K562 (cell line): Measurements from ENCODE around the gene KRT82. TPM values are rescaled to one million over a fixed set of nuclear protein-coding genes. Genes with fewer than 3 reads are reported as not detected.

Experiments used
- ATAC-seq: fragments of 200-7000 bp; cut with Tn5 transposase; 3 replicates; pipeline ENCODE4 v1.9.1; 2020; ENCODE audit warnings: moderate library complexity
- BruUV-seq: library from RNA; stranded (reverse); fragments of 400-500 nt; replicated peaks from 2 replicates; lab custom pipeline; 2021; lab: Mats Ljungman, UMichigan
- CTCF ChIA-PET: fragments of 300-600 bp; formaldehyde crosslinking; extraction: SDS; loops from one replicate; lab custom pipeline; 2021; ENCODE audit warnings: low intra/inter-chr PET ratio; lab: Yijun Ruan, JAX
- POLR2A ChIA-PET: fragments of 300-600, 350-650 bp; sonication (Branson Sonifier 250); formaldehyde crosslinking; extraction: SDS; loops from one replicate; lab custom pipeline; 2021; ENCODE audit warnings: antibody characterized with exemption, inconsistent platforms; lab: Yijun Ruan, JAX
- DNase-seq, 4 experiments: peaks; one replicate each; pipeline versions ENCODE4 v3.0.0 to v3.0.0-alpha.2; 2011 to 2018; ENCODE audit warnings: low spot score in 3 of 4, mixed read lengths in 3 of 4; ENCODE audit errors: extremely low read depth in 1 of 4
- FAIRE-seq: peaks from 2 replicates; lab custom pipeline; 2011; peaks lifted over from hg19 to GRCh38; lab: Jason Lieb, UNC
- H2AFZ ChIP-seq: 2 replicates; pipeline ENCODE4 v1.6.0; 2011; ENCODE audit warnings: low read depth, low read length, control low read depth, inconsistent platforms
- H3K27ac ChIP-seq: fragments of 200-600 bp; 3 replicates; pipeline ENCODE4 v1.8.0; 2011; ENCODE audit warnings: low read depth, mild to moderate bottlenecking, control low read depth, inconsistent platforms, low read length, moderate library complexity, mixed read lengths; ENCODE audit errors: extremely low read depth
- H3K27me3 ChIP-seq, 2 experiments: fragments of 300-600 bp in 1 of 2; 2 replicates in 1 of 2; 3 replicates in 1 of 2; pipeline versions ENCODE4 v1.6.0 to v1.8.0; 2011; ENCODE audit warnings: inconsistent platforms in 2 of 2, low read length in 2 of 2, mild to moderate bottlenecking in 1 of 2, mixed read lengths in 1 of 2, moderate library complexity in 1 of 2; ENCODE audit not compliant: control insufficient read depth in 2 of 2, insufficient read depth in 2 of 2
- H3K36me3 ChIP-seq: fragments of 300-600 bp; 3 replicates; pipeline ENCODE4 v1.8.0; 2011; ENCODE audit warnings: mild to moderate bottlenecking, low read length, inconsistent platforms; ENCODE audit not compliant: control insufficient read depth, insufficient read depth
- H3K4me1 ChIP-seq, 2 experiments: fragments of 200-600 bp in 1 of 2; replicated peaks in 1 of 2; 2 replicates in 1 of 2; 3 replicates in 1 of 2; pipeline versions ENCODE4 v1.5.1 to v1.8.0; 2011; ENCODE audit warnings: inconsistent platforms in 2 of 2, low read length in 2 of 2, mild to moderate bottlenecking in 1 of 2, mixed read lengths in 1 of 2, moderate library complexity in 1 of 2; ENCODE audit not compliant: control insufficient read depth in 2 of 2, insufficient read depth in 2 of 2
- H3K4me2 ChIP-seq: 2 replicates; pipeline ENCODE4 v1.6.1; 2011; ENCODE audit warnings: low read length, control low read depth, inconsistent platforms, mixed read lengths; ENCODE audit not compliant: insufficient read depth
- H3K4me3 ChIP-seq: fragments of 200-600 bp; sonication (generic), shearing (Covaris generic); 2 replicates; pipeline ENCODE4 v1.5.1; 2016; ENCODE audit warnings: control low read depth, inconsistent platforms
- H3K79me2 ChIP-seq: fragments of 200-600 bp; 3 replicates; pipeline ENCODE4 v1.8.0; 2011; ENCODE audit warnings: low read length, inconsistent platforms; ENCODE audit not compliant: control insufficient read depth, insufficient read depth
- H3K9ac ChIP-seq, 2 experiments: 2 replicates each; pipeline versions ENCODE4 v1.6.0 to v1.6.1; 2011; ENCODE audit warnings: low read depth in 2 of 2, low read length in 2 of 2, control low read depth in 1 of 2, inconsistent platforms in 1 of 2, mild to moderate bottlenecking in 1 of 2, mixed read lengths in 1 of 2; ENCODE audit not compliant: insufficient read depth in 1 of 2
- H3K9me1 ChIP-seq: one replicate; pipeline ENCODE4 v1.6.0; 2011; ENCODE audit warnings: inconsistent platforms, mild to moderate bottlenecking, low read length, moderate library complexity; ENCODE audit not compliant: control insufficient read depth, insufficient read depth
- H3K9me3 ChIP-seq: replicated peaks from 2 replicates; pipeline ENCODE4 v1.5.1; 2011; ENCODE audit warnings: low read depth, low read length, inconsistent platforms; ENCODE audit not compliant: control insufficient read depth, insufficient read depth
- H4K20me1 ChIP-seq: replicated peaks from 2 replicates; pipeline ENCODE4 v1.6.1; 2011; ENCODE audit warnings: low read length, inconsistent platforms, mixed read lengths; ENCODE audit not compliant: control insufficient read depth, insufficient read depth
- C11orf30 ChIP-seq: fragments of 450-650 bp; IDR thresholded peaks from 2 replicates; pipeline ENCODE4 v1.6.1; 2016; ENCODE audit warnings: low read depth, mild to moderate bottlenecking
- CHD4 ChIP-seq: fragments of 200-600 bp; sonication (generic); IDR thresholded peaks from 3 replicates; pipeline ENCODE4 v1.6.1; 2012; ENCODE audit warnings: low read depth, mild to moderate bottlenecking, mixed read lengths, low read length, inconsistent platforms; ENCODE audit not compliant: insufficient read depth, insufficient replicate concordance, poor library complexity, severe bottlenecking
- GATAD2B ChIP-seq: fragments of 450-650 bp; IDR thresholded peaks from 2 replicates; pipeline ENCODE4 v1.6.1; 2017; ENCODE audit warnings: mild to moderate bottlenecking, borderline replicate concordance
- LCOR ChIP-seq: sonication (generic); formaldehyde crosslinking; IDR thresholded peaks from 2 replicates; pipeline ENCODE4 v1.8.0; 2022; ENCODE audit warnings: mild to moderate bottlenecking, missing genetic modification reagents
- MAFK ChIP-seq: IDR thresholded peaks from 2 replicates; pipeline ENCODE4 v1.6.1; 2011; ENCODE audit warnings: low read length, improper control_type of control experiment
- NFIC ChIP-seq: fragments of 450-650 bp; IDR thresholded peaks from 2 replicates; pipeline ENCODE4 v1.6.1; 2017; ENCODE audit warnings: mild to moderate bottlenecking, inconsistent platforms
- PML ChIP-seq: IDR thresholded peaks from 2 replicates; pipeline ENCODE4 v1.6.1; 2012; ENCODE audit warnings: low read length, inconsistent platforms
- POLR2G ChIP-seq: fragments of 200-400 bp; formaldehyde crosslinking; IDR thresholded peaks from 2 replicates; pipeline ENCODE4 v1.6.1; 2017; ENCODE audit warnings: low read depth, mild to moderate bottlenecking, antibody characterized with exemption, low read length, moderate library complexity
- U2AF2 ChIP-seq: fragments of 200-400 bp; formaldehyde crosslinking; optimal IDR thresholded peaks from 2 replicates; pipeline ENCODE3; 2017; ENCODE audit warnings: low read depth, mild to moderate bottlenecking, low read length
- WGBS: fragments of 100-300 bp; shearing (Covaris generic); methylation state at CpG from one replicate; pipeline ENCODE4 v1.1.6; 2016; ENCODE audit warnings: low coverage, mixed read lengths; ENCODE audit not compliant: insufficient coverage; ENCODE audit errors: missing lambda C conversion rate; 5-methylcytosine and 5-hydroxymethylcytosine counted together
- in situ Hi-C: fragments of 300-500 bp; cut with MboI; formaldehyde crosslinking; loops from 4 replicates; pipeline ENCODE4 v1.15.0; 2018; ENCODE audit warnings: inconsistent platforms, mixed read lengths
- intact Hi-C: fragments of 100-400 bp; cut with micrococcal nuclease; formaldehyde crosslinking; loops from 2 replicates; pipeline ENCODE4 v1.14.2; 2022
- polyA plus RNA-seq, 8 experiments: library from polyadenylated mRNA; depleted of rRNA in 4 of 8; stranded (reverse) in 5 of 8; unstranded in 3 of 8; fragments of >200 nt; fragmentation: Nextera tagmentation in 2 of 8; fragmentation: Illumina TruSeq in 1 of 8; extraction: Ambion mirVana in 2 of 8; extraction: Trizol in 1 of 8; gene quantifications; 2 replicates each; pipeline versions ENCODE4 v1.2.1 to v1.2.3, GENCODE V29; 2011 to 2014; ENCODE audit warnings: inconsistent platforms in 1 of 8, missing spikeins in 1 of 8
- total RNA-seq, 7 experiments: library from RNA; depleted of rRNA in 6 of 7; stranded (reverse); fragments of >200 nt in 6 of 7; fragmentation: Illumina TruSeq in 2 of 7; extraction: Trizol in 2 of 7; gene quantifications; 2 replicates each; pipeline versions ENCODE4 v1.2.1 to v1.2.3, GENCODE V29; 2011 to 2021; ENCODE audit warnings: low replicate concordance in 1 of 7
- TF ChIP-seq, protein P1 (sequence below): fragments of 250-450 bp; sonication (Bioruptor Pico); IDR thresholded peaks from 2 replicates; pipeline ENCODE4 v1.4.0; 2020
- TF ChIP-seq, protein P2 (sequence below): fragments of 450-650 bp; formaldehyde crosslinking; IDR thresholded peaks from 2 replicates; pipeline ENCODE4 v1.4.0; 2020; ENCODE audit warnings: mild to moderate bottlenecking, moderate library complexity
- TF ChIP-seq, protein P3 (sequence below): fragments of 250-450 bp; sonication (Bioruptor Pico); IDR thresholded peaks from 2 replicates; pipeline ENCODE4 v1.5.1; 2021; ENCODE audit warnings: mild to moderate bottlenecking
- TF ChIP-seq, protein P4 (sequence below): sonication (generic); formaldehyde crosslinking; IDR thresholded peaks from 2 replicates; pipeline ENCODE4 v1.8.0; 2022; ENCODE audit warnings: mild to moderate bottlenecking, missing genetic modification reagents

Gene KRT82
- total and polyA plus RNA-seq, 9 of the 15 experiments (the other 6 are each of a cell fraction or from before 2014, with no cell fraction given) = not detected

DNA sequence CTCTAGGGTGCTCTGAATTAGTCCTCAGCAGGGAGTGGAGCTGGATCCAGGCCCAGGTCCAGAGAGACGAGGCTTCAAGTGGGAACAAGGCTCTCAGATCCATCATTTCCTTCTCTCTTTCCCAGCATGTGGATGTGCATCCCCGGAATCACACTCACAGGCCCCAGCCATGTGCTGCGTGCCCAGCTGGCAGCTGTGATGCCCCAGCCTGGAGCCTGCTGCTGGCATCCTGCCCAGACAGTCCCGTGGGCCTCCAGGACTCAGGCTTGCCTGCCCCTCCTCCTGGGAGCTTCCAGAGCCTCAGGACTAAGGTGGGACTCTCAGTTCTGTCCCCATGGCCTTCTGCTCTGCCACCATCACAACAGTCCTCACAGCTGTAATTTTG lies 14.5 kb downstream of the KRT82 start:
- Histone ChIP-seq H3K79me2 (no peaks in the 10 kb centered on the region), H3K27me3 (peaks cover 0 to 37% of the 10 kb centered on the region in 2 experiments; a peak in 2 of 5 replicates), H3K4me3 (no peak overlapping the region), H3K4me1 (no peaks in the 10 kb centered on the region), H3K9ac (no peak overlapping the region), H3K36me3 (no peaks in the 10 kb centered on the region), H3K4me2 (no peak overlapping the region), H3K9me1 (no peaks in the 10 kb centered on the region), H3K9me3 (no peaks in the 10 kb centered on the region), H2AFZ (no peak overlapping the region), H4K20me1 (0 out of 2 replicates have a peak, but pooled peaks cover 4% of the 10 kb centered on the region), H3K27ac (no peak overlapping the region)
- 0% methylated on average over 3 of the region's 4 CpGs for WGBS
- ATAC-seq = no peak
- DNase-seq = no peak
- POLR2A ChIA-PET = interaction anchor here (0.7 kb wide), 1 partner anchor 19 kb away, joined by 3 read pairs; no protein-coding TSS in a partner anchor
- no TSS peak for BruUV-seq
- CTCF ChIA-PET = no interaction called here
- in situ Hi-C loops (no loop called here), intact Hi-C loops (no loop called here)
- no peak for FAIRE-seq
- no peak for TF ChIP-seq MAFK
- no peak for TF ChIP-seq LCOR (CRISPR knock-in tag)
- no peak for TF ChIP-seq NFIC
- TF ChIP-seq POLR2G = no peak
- no peak for TF ChIP-seq CHD4
- TF ChIP-seq C11orf30 = no peak
- TF ChIP-seq PML = no peak
- TF ChIP-seq, protein P1, sequence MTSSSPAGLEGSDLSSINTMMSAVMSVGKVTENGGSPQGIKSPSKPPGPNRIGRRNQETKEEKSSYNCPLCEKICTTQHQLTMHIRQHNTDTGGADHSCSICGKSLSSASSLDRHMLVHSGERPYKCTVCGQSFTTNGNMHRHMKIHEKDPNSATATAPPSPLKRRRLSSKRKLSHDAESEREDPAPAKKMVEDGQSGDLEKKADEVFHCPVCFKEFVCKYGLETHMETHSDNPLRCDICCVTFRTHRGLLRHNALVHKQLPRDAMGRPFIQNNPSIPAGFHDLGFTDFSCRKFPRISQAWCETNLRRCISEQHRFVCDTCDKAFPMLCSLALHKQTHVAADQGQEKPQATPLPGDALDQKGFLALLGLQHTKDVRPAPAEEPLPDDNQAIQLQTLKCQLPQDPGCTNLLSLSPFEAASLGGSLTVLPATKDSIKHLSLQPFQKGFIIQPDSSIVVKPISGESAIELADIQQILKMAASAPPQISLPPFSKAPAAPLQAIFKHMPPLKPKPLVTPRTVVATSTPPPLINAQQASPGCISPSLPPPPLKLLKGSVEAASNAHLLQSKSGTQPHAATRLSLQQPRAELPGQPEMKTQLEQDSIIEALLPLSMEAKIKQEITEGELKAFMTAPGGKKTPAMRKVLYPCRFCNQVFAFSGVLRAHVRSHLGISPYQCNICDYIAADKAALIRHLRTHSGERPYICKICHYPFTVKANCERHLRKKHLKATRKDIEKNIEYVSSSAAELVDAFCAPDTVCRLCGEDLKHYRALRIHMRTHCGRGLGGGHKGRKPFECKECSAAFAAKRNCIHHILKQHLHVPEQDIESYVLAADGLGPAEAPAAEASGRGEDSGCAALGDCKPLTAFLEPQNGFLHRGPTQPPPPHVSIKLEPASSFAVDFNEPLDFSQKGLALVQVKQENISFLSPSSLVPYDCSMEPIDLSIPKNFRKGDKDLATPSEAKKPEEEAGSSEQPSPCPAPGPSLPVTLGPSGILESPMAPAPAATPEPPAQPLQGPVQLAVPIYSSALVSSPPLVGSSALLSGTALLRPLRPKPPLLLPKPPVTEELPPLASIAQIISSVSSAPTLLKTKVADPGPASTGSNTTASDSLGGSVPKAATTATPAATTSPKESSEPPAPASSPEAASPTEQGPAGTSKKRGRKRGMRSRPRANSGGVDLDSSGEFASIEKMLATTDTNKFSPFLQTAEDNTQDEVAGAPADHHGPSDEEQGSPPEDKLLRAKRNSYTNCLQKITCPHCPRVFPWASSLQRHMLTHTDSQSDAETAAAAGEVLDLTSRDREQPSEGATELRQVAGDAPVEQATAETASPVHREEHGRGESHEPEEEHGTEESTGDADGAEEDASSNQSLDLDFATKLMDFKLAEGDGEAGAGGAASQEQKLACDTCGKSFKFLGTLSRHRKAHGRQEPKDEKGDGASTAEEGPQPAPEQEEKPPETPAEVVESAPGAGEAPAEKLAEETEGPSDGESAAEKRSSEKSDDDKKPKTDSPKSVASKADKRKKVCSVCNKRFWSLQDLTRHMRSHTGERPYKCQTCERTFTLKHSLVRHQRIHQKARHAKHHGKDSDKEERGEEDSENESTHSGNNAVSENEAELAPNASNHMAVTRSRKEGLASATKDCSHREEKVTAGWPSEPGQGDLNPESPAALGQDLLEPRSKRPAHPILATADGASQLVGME = no peak
- TF ChIP-seq, protein P2, sequence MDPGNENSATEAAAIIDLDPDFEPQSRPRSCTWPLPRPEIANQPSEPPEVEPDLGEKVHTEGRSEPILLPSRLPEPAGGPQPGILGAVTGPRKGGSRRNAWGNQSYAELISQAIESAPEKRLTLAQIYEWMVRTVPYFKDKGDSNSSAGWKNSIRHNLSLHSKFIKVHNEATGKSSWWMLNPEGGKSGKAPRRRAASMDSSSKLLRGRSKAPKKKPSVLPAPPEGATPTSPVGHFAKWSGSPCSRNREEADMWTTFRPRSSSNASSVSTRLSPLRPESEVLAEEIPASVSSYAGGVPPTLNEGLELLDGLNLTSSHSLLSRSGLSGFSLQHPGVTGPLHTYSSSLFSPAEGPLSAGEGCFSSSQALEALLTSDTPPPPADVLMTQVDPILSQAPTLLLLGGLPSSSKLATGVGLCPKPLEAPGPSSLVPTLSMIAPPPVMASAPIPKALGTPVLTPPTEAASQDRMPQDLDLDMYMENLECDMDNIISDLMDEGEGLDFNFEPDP (CRISPR knock-in tag) = no peak
- no peak for TF ChIP-seq GATAD2B
- TF ChIP-seq, protein P3, sequence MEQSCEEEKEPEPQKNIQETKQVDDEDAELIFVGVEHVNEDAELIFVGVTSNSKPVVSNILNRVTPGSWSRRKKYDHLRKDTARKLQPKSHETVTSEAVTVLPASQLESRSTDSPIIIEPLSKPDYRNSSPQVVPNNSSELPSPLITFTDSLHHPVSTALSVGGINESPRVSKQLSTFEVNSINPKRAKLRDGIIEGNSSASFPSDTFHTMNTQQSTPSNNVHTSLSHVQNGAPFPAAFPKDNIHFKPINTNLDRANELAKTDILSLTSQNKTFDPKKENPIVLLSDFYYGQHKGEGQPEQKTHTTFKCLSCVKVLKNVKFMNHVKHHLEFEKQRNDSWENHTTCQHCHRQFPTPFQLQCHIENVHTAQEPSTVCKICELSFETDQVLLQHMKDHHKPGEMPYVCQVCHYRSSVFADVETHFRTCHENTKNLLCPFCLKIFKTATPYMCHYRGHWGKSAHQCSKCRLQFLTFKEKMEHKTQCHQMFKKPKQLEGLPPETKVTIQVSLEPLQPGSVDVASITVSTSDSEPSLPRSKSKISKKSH (CRISPR knock-in tag) = no peak
- TF ChIP-seq, protein P4, sequence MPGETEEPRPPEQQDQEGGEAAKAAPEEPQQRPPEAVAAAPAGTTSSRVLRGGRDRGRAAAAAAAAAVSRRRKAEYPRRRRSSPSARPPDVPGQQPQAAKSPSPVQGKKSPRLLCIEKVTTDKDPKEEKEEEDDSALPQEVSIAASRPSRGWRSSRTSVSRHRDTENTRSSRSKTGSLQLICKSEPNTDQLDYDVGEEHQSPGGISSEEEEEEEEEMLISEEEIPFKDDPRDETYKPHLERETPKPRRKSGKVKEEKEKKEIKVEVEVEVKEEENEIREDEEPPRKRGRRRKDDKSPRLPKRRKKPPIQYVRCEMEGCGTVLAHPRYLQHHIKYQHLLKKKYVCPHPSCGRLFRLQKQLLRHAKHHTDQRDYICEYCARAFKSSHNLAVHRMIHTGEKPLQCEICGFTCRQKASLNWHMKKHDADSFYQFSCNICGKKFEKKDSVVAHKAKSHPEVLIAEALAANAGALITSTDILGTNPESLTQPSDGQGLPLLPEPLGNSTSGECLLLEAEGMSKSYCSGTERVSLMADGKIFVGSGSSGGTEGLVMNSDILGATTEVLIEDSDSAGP (CRISPR knock-in tag) = no peak
- TF ChIP-seq U2AF2 = no peak
